ENCODE data around the gene UNC13C.

Gene UNC13C

GRCh38 chr15:54568381-54568780, 590.1 kb downstream of the UNC13C start:
- H3K27ac ChIP-seq = no peak overlapping the region
- TF ChIP-seq CTCF (conservative IDR thresholded peaks at IDR 0.05) = no peak
- TF ChIP-seq ZFX (IDR thresholded peaks at IDR 0.05) = no peak

GRCh38 chr15:54571576-54571975, 593.3 kb downstream of the UNC13C start:
- H3K27ac ChIP-seq = no peak overlapping the region
- no peak for TF ChIP-seq ZFX (IDR thresholded peaks at IDR 0.05)
- no peak for TF ChIP-seq CTCF (conservative IDR thresholded peaks at IDR 0.05)

- TF ChIP-seq CTCF (conservative IDR thresholded peaks at IDR 0.05) = no peak
- TF ChIP-seq ZFX (IDR thresholded peaks at IDR 0.05) = no peak
- H3K27ac ChIP-seq = no peak overlapping the region
Measured at GRCh38 chr15:54575586-54575985, 597.3 kb downstream of the UNC13C start.

GRCh38 chr15:54576298-54576935, 598.2 kb downstream of the UNC13C start:
- TF ChIP-seq ZFX (IDR thresholded peaks at IDR 0.05) = no peak
- no peak for TF ChIP-seq CTCF (conservative IDR thresholded peaks at IDR 0.05)
- no peak overlapping the region for H3K27ac ChIP-seq

- H3K27ac ChIP-seq = no peak overlapping the region
- TF ChIP-seq CTCF (conservative IDR thresholded peaks at IDR 0.05) = no peak
- no peak for TF ChIP-seq ZFX (IDR thresholded peaks at IDR 0.05)
Measured at GRCh38 chr15:54577476-54578250, 599.4 kb downstream of the UNC13C start.

GRCh38 chr15:54579855-54580254, 601.6 kb downstream of the UNC13C start:
- H3K27ac ChIP-seq = no peak overlapping the region
- no peak for TF ChIP-seq CTCF (conservative IDR thresholded peaks at IDR 0.05)

- no peak for TF ChIP-seq CTCF (conservative IDR thresholded peaks at IDR 0.05)
- TF ChIP-seq ZFX (IDR thresholded peaks at IDR 0.05) = no peak
- H3K27ac ChIP-seq = no peak overlapping the region
Measured at GRCh38 chr15:54580643-54581042, 602.4 kb downstream of the UNC13C start.
